Activated T-cell treated with anti-CD3 and anti-CD28 coated beads for 24 hours (primary cell): ENCODE results near the gene FBXO40.

Experiments
- DNase-seq: peaks from one replicate; pipeline ENCODE4 v3.0.0-alpha.2; 2020; ENCODE audit warnings: low read depth

FBXO40 gene

DNA sequence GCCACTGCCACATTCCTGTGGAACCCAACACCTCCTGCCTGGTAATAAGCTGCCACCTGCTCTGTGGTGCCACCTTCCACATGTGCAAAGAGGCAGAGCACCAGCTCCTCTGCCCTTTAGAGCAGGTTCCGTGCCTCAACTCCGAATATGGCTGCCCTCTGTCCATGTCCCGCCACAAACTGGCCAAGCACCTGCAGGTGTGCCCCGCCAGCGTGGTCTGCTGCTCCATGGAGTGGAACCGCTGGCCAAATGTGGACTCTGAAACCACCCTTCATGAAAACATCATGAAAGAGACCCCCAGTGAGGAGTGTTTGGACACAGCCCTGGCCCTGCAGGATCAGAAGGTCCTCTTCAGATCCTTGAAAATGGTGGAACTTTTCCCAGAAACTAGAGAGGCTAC lies 28.3 kb downstream of the FBXO40 start:
- DNase-seq, result no peak

GRCh38 chr3:121624147-121624899 lies 31.1 kb downstream of the FBXO40 start:
- no peak for DNase-seq

- DNase-seq, result no peak
These were observed 33.3 kb downstream of the FBXO40 start for GRCh38 chr3:121626495-121626894.

- DNase-seq, result no peak
These were observed 34.0 kb downstream of the FBXO40 start for GRCh38 chr3:121627211-121627610.

- no peak for DNase-seq
These were observed 34.4 kb downstream of the FBXO40 start for GRCh38 chr3:121627622-121628021.

GRCh38 chr3:121629601-121630000 lies 36.4 kb downstream of the FBXO40 start:
- no peak for DNase-seq

- DNase-seq, result no peak
These were observed 37.2 kb downstream of the FBXO40 start for GRCh38 chr3:121630355-121630754.

GRCh38 chr3:121637922-121638321 lies 44.7 kb downstream of the FBXO40 start:
- DNase-seq, result no peak

GRCh38 chr3:121641127-121641526 lies 47.9 kb downstream of the FBXO40 start:
- DNase-seq, result no peak

DNA sequence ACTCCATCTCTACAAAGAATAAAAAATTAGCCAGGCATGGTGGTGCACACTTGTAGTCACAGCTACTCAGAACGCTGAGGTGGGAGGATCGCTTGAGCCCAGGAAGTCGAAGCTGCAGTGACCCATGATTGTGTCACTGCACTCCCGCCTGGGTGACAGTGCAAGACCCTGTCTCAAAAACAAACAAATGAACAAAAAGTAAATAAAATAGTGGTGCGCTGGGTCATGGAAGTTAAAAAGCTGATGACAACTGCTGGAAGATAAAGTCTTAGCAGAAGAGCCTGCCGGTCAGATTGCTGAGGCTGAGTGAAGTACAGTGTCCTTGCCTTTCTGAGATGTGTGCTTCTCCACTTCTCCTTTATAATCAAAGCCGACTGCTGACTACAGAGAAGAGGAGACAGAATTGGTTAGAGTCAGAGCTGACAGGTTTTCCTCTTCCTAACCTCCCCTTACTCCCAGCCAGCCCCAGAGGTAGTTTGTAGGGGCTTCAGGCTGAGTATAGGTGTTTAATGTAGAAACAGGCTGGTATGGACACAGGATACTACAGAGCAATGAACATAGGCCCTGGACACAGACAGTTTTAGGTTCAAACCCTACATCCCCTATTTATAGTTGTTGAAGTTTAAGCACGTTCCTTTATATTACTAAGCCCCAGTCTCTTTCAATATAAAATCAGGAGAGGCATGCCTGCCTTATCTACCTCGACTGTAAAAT lies 49.6 kb downstream of the FBXO40 start:
- DNase-seq, result no peak

GRCh38 chr3:121645054-121645453 lies 51.9 kb downstream of the FBXO40 start:
- DNase-seq, result no peak

DNA sequence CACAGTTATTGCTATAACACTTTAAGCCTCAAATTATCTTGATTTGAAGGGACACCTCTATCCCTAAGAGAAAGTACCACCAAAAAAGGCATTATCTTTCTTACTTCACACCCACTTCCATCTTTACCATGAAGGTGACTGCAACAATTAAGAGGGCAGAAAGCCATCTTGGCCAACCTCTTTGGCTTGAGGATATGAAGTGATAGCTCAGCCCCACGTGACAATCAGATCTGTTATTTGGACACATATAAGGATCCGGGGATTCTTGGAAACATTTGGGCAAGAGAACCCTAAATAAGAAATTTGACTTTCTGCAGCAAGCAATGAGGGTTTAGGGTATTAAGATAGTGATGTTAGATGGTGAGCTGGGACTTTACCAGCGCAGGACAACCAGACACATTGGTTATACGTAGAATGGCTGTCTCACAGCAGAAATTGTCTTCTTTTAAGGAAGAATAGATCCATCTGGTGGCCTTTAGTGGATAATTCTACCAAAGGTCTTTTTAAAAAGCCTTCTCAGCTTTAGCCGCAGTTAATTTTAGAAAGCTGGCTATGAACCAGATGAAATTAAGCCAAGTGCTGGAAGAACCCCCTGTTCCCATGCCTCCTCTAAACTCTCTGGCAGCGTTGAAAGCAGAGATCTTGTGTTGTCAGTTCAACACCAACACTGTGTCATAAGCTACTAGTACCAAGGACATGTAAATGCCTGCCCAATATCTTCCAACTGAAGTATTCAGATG lies 55.2 kb downstream of the FBXO40 start:
- no peak for DNase-seq

GRCh38 chr3:121649645-121650044 lies 56.5 kb downstream of the FBXO40 start:
- no peak for DNase-seq

DNA sequence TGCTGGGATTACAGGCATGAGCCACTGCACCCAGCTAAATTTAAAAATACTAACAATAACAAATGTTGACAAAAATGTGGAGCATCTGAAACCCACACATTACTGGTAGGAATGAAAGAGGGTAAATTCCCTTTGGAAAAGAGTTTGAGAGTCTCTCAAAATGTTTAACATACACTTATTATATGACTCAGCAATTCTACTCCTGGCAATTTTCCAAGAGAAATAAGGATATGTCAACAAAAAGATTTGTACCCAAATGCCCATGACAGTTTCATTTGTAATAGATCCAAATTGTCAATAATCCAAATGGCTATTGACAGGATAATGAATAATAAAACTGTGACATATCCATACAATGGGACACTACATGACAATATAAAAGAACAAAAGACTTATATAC lies 58.5 kb downstream of the FBXO40 start:
- DNase-seq, result no peak

- DNase-seq, result no peak
These were observed 61.6 kb downstream of the FBXO40 start for GRCh38 chr3:121654493-121655385.

GRCh38 chr3:121658716-121659435 lies 65.7 kb downstream of the FBXO40 start:
- DNase-seq, result no peak

- no peak for DNase-seq
These were observed 66.4 kb downstream of the FBXO40 start for GRCh38 chr3:121659586-121659985.

DNA sequence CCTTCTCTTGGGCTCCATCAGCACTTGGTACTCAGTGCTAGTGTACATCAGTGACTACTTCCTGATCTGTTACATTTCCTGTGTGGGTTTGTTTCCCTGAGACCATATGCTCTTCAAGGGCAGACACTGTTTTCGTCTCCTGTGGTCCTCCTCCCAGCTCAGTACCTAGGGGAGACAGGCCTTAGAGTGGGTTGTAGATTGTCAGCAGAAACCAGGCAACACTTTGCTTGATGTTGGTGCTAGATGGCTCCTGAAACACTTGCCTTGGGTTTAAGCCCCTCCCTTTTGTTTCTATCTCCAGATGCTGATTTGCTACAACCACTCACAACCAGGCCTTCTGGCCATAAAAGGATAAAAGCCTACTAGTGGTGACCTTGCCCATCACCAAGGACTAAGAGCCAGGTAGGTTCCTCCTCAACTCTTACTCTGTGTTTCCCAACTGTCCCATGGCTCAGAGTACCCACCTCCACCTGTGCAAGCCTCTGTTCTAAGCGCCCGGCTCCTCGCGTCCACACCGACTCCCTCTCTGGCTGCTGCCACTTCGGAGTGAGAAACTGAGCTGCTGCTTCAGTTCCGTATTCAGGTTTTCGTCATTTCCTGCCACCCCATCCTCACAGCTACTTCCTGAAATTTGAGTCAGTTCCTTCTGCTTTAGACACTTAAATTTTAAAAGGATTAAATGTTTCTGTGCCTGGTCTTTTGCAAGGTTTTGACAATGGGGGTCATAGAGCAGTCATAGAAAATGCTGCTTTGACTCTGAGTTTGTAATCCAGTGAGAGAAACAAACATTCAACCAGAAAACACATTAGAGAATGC lies 67.4 kb downstream of the FBXO40 start, which contains the start of gene HCLS1:
HCLS1 (minus strand) TSS at position 548 of the 816 bp plus-strand sequence. CDS start 2,556 bp downstream, outside the sequence.
- DNase-seq, result peak; percentile 55

DNA sequence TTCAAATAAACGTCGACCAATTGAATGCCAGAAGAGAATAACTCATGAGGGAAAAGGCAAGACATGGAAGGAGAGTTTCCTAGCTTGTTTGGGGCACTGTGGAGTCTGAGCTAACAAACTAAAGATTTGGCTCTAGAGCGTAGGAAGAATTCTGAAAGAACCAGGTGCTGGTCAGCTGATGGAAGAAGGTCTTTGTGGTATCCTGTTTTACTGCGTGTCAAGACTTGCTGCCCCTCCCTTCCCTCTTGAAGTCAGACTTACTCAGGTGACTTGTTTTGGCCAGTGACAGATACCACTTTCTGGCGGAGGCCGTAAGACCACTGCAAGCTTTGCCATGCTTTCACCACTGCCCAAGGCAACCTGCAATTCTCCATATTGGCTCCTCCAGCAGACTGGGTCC lies 68.2 kb downstream of the FBXO40 start:
- no peak for DNase-seq

DNA sequence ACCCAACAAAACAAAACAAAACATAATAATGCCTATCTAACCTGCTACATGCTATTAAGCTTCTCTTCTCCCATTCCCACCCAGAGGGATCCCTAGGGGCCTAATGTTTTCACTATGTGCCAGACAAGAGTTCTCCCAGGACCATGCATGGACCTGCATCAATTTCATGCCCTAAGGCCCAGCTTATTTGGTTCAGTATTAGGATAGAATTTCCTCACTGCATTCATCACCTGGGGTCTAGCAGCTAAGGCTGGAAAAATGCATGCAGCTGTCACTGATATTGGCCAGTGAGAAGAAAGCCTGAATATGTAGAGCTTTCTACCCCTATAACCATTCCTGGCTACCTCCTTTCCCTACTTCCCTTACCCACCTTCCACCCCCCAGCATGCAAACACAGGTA lies 69.6 kb downstream of the FBXO40 start:
- no peak for DNase-seq
